ENCODE results near the gene ARID1A.
"Not testable (repeated sequence)": the region's sequence is repeated elsewhere in the genome, so short reads cannot be mapped to it uniquely, and the experiment has no call there.

ARID1A gene

DNA sequence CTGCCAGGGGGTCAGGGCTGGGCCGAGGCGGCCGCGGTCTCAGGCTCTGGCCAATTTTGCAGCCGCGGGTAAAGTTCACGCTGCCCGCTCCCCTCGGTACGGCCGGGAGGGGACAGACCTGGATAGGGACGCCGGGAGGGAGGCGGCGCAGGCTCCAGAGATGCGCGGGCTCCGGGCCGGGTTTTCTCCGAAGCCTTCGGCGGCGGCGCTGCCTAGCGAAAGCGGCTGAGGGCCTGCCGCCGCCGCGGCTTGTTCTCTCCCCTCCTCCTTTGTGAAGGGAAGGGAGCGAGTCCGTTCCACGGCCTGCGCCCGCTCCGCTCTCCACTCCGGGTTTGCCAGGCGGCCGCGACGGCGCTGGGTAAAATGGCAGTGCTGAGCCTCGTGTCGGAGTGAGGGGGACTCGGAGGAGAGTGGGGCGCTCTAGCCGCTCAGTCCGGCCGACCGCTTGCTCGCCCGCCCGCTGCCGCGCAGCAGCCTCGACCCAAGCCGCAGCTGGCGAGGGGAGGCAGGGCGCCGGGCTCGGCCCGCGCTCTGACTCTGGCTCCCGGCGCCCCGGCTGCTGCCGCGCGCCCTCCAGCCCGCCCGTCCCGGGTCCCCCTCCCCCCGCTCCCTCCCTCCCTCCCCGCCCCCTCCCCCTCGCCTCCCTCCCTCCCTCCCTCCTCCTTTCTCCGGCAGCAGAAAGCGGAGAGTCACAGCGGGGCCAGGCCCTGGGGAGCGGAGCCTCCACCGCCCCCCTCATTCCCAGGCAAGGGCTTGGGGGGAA is at the start of gene ARID1A:
ARID1A (plus strand) TSS at position 660 of the 763 bp plus-strand sequence. CDS start 389 bp downstream, outside the sequence.
- peak; percentile 98 for DNase-seq

DNA sequence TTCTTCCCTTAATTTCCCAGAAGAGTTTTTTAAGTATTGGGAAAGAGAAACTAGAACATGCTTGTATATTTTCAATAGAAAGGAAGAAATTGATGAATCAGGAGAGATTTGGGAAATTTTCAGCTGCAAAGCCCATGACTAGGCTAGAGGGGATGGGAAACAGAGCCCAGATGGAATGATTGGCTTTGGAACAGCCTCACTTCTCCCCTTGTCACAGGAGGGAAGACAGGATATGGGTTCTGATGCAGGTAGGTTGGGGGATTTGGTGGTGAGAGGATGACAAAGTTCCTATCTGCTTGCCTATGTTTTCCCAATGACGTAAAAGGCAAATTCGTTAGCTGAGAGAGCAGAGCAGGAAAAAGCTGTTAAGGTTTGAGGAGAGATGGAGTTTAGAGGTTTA is 31.0 kb upstream of the ARID1A start:
- no peak for DNase-seq

- no peak for DNase-seq
These were observed 29.0 kb upstream of the ARID1A start for GRCh38 chr1:26666855-26667254.

DNA sequence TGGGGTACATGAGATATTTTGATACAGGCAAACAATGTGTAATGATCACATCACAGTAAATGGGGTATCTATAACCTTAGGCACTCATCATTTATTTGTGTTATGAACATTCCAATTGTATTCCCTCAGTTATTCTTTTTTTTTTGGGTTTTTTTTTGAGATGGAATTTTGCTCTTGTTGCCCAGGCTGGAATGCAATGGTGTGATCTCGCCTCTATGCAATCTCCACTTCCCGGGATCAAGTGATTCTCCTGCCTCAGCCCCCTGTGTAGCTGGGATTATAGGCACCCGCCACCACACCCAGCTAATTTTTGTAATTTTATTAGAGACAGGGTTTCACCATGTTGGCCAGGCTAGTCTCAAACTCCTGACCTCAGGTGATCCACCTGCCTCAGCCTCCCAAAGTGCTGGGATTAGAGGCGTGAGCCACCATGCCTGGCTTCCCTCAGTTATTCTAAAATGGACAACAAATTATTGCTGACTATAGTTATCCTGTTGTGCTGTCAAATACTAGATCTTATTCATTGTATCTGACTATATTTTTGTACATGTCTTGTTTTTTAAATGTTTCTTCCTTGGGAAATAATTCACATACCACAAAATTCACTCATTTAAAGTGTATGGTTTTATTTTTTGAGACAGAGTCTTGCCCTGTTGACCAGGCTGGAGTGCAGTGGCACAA is 27.6 kb upstream of the ARID1A start:
- not testable (repeated sequence) for DNase-seq

GRCh38 chr1:26677306-26678115 is 18.3 kb upstream of the ARID1A start:
- peak; percentile 99 for DNase-seq

DNA sequence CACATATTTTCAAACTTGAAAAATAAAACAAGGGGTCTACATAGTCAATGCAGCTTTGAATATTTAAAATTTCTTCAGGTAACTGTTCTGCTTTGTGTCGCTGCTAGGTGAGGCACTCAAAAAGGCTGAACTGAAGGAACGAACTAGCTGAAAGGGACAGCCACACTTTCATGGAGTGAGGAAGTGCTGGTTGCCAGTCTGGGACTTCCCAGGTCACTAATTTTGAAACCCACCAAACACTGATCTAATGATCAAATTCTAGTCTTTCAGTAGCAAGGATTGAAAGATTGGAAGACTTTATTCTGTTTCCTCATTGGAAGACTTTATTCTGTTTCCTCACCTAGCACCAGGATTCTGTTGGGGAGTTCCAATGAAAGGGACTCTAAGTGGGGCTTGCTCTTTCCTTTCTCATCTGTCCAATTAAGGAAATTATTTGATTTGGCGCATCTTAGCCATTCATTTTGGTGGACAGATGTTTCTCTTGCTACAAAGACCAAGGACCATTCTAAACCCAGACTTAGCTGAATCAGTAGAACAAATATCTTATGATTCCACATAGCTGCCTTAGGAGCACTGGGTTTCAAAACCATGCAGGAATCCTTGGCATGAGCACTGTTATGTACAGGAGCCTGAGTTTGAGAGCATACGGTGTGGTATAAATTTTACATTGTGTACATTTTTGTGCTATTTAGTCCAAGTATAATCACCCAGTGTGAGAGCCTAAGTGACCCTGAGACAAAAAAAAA is 10.9 kb upstream of the ARID1A start:
- DNase-seq, result no peak

- no peak for DNase-seq
These were observed 9.0 kb upstream of the ARID1A start for GRCh38 chr1:26686795-26687194.

DNA sequence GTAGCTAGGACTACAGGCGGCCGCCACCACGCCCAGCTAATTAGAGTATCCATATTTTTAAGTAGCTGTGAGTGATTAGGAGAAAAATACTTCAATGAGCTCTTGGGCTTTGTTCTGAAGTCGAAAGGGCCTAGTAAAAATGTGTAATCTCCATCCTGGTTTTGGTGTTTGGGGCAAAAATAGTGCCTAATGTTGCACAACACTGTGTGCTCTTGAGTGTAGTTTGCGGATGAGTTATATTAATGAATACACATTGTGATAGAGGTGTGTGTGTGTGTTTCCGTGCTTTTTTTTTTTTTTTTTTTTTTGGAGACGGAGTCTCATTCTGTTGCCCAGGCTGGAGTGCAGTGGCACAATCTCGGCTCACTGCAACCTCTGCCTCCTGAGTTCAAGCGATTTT is 6.3 kb upstream of the ARID1A start:
- no peak for DNase-seq

DNA sequence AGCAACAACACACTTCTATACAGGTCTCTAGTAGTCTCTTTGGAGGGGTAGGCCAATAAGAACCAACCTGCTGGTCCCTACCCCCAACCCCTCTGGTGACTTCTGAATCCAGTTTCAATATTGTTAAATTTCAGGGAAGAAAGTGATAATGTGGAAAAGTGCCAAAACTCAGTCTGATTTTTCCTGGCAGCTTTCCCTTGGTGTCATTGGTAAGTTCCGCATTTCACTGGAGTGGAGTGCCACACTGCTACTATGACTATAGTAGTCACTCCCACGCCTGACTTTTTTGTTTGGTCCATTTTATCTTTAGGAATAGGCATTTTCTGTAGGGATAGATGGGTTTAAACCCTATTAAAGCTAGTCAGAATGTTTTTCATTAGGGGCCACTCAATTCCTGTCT is 5.7 kb upstream of the ARID1A start:
- no peak for DNase-seq

GRCh38 chr1:26690576-26691031 is 5.2 kb upstream of the ARID1A start:
- no peak for DNase-seq

GRCh38 chr1:26692211-26692792 is 3.5 kb upstream of the ARID1A start:
- peak; percentile 97 for DNase-seq

- DNase-seq, result peak; percentile 98
These were observed 2.9 kb upstream of the ARID1A start for GRCh38 chr1:26692793-26693490.

DNA sequence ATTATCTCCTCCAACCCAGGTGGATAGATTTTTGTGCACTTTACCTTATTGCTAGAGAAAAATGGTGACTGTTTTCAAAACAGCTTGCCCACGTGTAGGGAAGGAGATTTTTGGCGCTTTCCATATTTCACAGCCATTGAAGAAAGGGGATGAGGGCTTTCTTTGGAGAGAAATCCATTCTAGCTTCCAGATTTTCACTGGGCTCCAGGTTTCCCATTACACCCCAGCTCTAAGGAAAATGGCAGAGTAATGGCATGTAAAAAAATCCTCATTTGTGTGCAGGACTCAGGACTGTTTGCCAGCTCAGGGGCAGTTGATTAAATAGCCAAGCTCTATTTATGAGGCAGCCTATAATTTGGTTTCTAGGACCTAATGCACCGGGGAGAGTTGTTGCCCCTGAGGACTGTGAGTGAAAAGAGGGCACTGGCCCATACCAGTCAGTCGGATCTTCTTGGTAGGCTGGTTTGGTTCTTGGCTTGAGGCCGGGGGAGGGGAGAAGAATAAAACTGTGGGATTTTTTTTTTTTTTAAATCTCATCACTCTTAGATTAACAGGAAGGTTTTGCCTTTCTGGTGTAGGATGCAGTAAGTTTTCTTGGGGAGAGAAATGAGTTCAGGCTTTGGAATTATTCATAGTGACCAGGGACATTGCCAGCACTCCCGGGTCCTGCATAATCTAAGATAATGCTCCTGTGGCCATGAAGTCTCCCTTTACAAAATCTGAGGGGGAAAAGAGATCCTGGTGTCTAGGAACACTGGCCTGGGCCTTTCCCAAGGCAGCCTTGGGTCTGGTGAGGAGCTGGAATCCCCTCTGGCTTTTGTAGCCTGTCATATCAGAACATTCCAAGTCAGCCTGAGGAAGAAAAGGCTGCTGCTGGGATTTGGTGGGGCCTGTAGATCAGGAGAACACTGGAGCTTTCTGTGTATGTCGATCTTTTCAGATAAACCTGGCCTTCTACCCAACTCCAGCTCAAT is 1.9 kb upstream of the ARID1A start:
- peak; percentile 44 for DNase-seq

DNA sequence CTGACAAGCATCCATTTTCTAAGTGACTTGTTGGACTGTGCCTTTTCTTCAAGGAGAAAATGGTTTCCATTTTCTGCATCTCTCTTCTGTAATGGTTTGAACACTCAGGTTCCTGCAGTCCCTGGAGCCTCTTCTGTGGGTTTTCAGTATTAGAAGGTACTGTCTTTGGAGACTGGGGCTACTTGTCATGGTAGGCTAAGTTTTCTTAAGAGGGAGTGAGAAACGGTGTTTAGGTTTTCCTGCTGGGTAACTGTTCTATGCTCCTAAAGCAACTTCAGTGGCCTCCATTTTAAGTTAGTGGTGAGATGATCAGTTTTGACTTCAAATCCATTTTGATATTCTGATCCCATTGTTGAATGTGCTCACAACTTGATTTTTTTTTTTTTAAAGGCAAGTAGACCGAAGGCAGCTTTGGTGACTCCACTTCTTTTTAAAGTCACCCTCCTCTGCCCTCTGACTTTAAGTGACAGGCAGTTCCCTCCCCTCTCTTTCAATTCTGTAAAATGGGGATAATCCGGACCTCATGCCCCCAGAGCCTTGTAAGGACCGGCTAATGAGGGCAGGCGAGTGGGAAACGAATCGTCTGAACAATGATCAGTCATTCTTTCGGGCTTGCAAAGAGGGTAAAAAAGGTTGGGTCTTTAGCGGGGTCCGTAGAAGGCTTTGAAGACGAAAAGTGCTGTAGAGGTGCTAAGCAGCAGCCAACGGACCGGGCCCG is 1.0 kb upstream of the ARID1A start:
- no peak for DNase-seq

GRCh38 chr1:26696119-26696653 is 371 bp downstream of the ARID1A start:
- peak; percentile 34 for DNase-seq

- peak; percentile 51 for DNase-seq
These were observed 1.0 kb downstream of the ARID1A start for GRCh38 chr1:26696654-26697430.

DNA sequence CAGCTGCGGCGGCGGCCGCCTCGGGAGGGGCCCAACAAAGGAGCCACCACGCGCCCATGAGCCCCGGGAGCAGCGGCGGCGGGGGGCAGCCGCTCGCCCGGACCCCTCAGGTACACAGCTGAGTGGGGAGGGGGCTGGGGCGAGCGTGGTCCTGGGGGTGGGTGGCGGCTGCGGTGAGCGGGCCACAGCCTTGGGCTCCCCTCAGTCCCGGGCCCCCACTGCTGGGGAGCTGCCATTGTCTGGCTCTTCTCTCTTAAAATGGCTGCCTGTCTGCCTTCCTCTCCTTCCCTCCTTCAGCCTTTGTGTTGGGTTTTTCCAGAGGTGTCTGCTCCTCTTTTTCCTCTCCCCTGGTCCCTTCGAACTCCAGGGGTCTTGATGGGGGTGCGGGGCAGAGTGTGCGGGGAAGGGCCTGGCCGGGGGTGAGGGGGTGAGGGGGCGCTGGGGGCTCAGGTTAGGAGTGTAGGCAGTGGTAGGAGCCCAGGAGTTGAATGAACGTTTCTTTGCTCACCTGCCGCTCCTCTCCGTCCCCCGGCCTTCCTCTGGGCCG is 1.7 kb downstream of the ARID1A start:
- peak; percentile 36 for DNase-seq
